Activated CD4-positive, alpha-beta T cell treated with anti-CD3 and anti-CD28 coated beads for 1 hour (primary cell): ENCODE results near the gene FAM24B.

ENCODE experiments used
- DNase-seq: peaks from one replicate; pipeline ENCODE4 v3.0.0-alpha.2; 2020

FAM24B gene

GRCh38 chr10:122856902-122857301 is 22.5 kb downstream of the FAM24B start:
- no peak for DNase-seq

GRCh38 chr10:122855745-122856144 is 23.6 kb downstream of the FAM24B start:
- no peak for DNase-seq

GRCh38 chr10:122854648-122855047 is 24.7 kb downstream of the FAM24B start:
- no peak for DNase-seq

GRCh38 chr10:122853665-122854313 is 25.6 kb downstream of the FAM24B start:
- no peak for DNase-seq

DNA sequence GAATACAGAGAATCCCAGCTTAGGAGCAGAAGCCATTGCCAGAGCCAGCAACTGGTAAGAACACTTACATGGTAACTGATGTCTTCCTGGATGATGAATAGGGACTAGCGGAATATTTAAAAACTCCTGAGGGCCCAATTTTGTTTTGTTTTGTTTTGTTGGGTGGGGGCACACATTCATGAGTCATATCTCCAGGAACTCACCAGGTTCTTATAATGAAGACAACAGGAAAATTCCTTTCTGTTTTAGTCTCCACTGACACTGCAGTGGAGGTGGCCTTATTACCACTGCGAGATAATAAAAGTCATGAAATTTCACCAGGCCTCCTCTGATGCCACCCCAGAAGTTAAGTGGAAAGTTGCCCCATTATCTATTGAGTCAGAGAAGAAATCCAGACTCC is 27.1 kb downstream of the FAM24B start:
- DNase-seq, result no peak

GRCh38 chr10:122850705-122851640 is 28.4 kb downstream of the FAM24B start:
- DNase-seq, result no peak

DNA sequence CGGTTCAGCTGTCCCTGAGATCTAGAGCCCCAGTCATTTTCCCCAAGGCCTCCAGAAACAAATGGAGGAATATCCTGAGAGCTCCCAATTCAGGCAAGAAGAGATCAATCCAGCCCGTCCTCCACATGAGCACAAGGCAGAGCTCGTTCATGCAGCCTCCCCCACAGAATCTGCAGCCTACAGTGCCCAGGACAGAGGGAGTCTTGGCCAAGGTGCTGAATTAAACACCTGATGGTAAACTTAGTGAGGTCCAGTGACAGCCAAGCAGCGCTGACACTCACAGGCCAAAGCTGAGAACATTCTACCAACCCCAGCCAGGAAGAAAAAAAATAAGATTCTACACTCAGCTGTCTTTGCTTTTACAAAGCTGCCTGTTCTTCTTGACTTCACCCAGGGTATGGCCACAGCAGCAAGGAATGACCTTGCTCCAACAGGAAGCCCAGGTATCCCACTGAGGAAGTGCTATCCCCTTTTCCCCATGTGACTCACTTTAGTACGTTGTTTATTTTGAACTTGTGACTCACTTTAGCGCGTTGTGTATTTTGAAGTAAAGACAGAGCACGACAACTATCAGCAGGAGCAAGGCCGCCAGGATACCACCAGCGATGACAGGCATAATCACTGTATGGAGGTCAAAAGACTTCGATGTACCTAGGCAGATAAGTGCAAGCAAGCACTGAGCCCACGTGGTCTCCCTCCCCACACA is 29.3 kb downstream of the FAM24B start:
- no peak for DNase-seq

- DNase-seq, result no peak
These were observed 30.3 kb downstream of the FAM24B start for GRCh38 chr10:122849090-122849489.

DNA sequence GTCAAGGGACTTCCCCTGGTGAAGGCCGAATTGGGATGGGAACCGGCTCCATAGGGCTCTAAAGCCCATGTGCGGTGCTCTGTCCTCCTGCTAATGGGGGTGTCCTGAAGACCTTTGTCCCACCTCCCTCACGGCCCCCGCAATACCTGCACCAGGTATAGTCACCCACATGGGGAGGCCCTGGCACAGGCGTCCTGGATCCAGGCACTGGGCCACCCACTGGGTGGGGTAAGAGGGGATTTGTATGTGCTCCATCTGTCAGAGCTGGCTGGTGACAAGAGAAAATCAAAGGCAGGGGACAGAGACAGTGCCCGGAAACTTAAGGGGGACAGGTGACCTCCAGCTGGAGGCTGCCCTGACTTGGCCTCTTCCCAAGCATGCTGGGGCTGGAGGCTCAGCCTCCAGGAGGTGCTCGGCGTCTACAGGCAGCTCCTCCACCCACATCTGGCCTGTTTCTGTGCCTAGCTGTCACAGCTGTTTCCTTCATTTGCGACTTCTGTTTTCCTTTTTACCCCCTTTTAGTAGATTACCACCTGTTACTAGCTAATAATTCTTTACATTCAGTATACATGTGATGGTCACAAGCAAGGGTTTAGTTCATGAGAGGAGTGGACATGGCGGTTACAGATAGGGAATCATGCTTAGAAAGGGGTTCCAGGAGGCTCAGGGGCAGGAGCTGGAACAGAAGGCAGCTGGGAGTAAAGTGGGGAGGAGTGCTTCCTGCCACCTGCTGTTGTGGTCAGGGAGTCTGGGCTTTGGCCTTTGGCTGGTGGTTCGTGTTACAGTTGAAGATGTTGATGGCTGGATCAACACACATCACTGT is 31.4 kb downstream of the FAM24B start:
- no peak for DNase-seq

- no peak for DNase-seq
These were observed 33.5 kb downstream of the FAM24B start, which contains the start of gene CUZD1 for GRCh38 chr10:122845783-122846332. Gene CUZD1 (minus strand): TSS chr10:122845857. CDS start chr10:122845843, 14 bp downstream.

DNA sequence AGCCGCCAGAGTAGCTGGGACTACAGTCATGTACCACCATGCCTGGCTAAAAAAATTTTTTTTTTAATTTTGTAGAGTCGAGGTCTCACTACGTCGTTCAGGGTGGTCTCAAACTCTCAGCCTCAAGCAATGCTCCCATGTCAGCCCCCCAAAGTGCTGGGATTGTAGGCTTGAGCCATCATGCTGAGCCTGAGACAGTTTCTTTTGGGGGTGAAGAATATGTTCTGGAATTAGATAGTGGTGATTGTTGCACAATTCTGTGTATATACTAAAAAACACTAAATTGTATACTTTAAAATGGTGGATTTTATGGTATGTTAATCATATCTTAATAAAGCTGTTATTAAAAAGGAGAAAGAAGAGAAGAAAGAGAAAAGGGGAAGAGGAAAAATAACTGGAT is 35.2 kb downstream of the FAM24B start:
- no peak for DNase-seq

DNA sequence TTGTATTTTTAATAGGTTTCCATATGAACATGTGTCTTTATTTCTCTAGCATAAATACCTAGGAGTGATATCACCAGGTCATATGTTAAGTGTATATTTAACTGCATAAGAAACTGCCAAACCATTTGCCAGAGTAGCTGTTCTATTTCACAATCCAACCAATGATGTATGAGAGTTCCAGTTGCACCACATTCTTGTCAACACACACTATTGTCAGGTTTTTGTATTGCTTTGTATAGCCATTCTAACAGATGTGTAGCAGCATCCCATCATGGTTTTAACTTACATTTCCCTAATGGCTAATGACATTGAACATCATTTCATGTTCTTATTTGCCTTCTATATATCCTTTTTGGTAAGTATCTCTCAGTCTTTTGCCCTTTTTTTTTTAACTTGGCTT is 37.8 kb downstream of the FAM24B start:
- DNase-seq, result no peak

DNA sequence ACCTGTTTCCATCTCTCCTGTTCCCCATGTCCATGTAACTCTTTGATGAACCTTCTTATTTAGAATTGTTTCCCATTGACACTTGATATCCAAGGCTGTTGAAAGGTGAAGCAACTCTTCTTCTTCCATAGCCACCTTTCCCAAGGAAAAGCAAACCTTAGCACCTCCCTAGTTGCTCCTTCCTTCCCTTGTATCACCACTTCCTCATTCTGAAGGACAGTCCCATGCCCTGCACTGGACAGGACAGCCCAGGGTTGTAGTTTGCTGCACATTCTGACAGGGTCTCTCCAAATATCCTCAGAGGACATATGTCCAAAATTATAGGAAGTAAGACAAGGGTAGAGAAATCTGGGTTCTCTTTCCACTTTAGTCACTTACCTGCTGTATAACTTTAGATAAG is 39.9 kb downstream of the FAM24B start:
- no peak for DNase-seq

GRCh38 chr10:122838880-122839279 is 40.5 kb downstream of the FAM24B start:
- DNase-seq, result no peak

DNA sequence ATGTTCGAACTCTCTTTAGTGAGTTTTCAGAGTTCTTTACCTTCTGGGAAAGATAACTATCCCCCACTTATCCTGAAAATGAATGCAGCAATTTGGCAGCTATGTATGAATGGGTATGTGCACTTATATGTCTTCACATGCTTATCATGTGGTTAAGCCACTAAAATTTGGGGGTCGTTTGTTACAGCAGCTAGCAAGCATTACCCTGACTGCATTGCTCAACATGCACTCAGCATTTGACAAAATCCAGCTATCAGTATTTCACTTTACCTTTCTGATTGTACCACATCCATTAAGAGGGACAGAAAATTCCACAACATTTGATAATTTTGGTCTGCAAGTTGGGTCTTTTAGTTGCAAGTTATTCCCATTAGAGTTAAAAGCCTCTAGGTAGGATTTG is 43.5 kb downstream of the FAM24B start:
- no peak for DNase-seq

GRCh38 chr10:122830965-122831353 is 48.4 kb downstream of the FAM24B start:
- no peak for DNase-seq

- no peak for DNase-seq
These were observed 49.0 kb downstream of the FAM24B start for GRCh38 chr10:122830273-122830964.

GRCh38 chr10:122829454-122829853 is 49.9 kb downstream of the FAM24B start:
- DNase-seq, result no peak

- DNase-seq, result no peak
These were observed 50.6 kb downstream of the FAM24B start for GRCh38 chr10:122828716-122829255.

DNA sequence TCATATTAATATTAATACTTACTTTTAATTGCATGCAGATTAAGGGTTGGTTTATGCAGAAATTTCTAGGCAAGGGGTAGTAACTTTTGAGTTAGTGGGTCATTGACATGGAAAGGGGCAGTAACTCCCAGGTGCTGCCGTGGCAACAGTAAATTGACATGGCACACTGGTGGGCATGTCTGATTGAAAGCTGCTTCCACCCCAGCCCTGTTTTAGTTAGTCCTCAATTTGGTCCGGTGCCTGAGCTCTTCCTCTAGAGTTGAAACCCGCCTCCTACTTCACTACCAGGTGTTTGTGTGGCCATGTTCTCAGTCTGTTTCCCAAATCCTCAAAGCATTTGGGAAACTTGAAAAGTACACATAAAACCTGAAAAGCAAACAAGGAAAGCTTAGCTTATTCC is 52.1 kb downstream of the FAM24B start:
- DNase-seq, result no peak

- no peak for DNase-seq
These were observed 56.2 kb downstream of the FAM24B start for GRCh38 chr10:122822973-122823690.
